ENCODE data around the gene F2RL2. TPM values are rescaled to one million over a fixed set of nuclear protein-coding genes. Genes with fewer than 3 reads are reported as not detected.

The F2RL2 gene
- total and polyA plus RNA-seq, 10 of the 15 experiments (the other 5 are each of a cell fraction or from before 2014, with no cell fraction given): 0.03 to 0.24 (median 0.08) TPM; not detected in 5

DNA sequence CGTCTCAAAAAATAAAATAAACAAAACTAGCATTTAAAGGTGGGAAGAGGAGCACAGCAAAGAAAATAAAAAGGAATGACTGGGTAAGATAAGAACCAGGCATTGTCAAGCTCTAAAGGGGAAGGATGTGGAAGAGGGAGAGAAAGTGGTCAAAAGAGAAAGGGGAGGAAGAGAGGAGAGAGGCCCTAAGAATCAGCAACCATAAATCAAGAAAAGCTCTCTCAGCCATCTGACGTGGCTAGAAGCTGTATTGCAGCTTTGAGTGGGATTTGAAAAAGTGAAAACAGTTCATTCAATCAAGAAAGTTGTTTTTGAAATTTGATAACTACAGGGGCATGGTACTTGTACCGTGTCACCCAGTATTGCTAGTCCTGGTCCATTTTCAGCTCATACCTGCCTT is 47.3 kb upstream of the F2RL2 start (continued):
- TF ChIP-seq ZNF687 (IDR thresholded peaks at IDR 0.05) (no peak), NR2F1 (conservative IDR thresholded peaks at IDR 0.05) (no peak)

GRCh38 chr5:76669245-76669644 is 46.0 kb upstream of the F2RL2 start:
- SMC1A ChIA-PET (ENCODE audit: uncharacterized antibody, unreplicated experiment): interaction anchor here (1.2 to 2.5 kb wide), 5 partner anchors 9 to 255 kb away, joined by 3 to 8 read pairs (median 3); no protein-coding TSS in a partner anchor
- RAD21 ChIA-PET (ENCODE audit: unreplicated experiment): interaction anchor here (1.2 kb wide), 1 partner anchor 105 kb away, joined by 4 read pairs; no protein-coding TSS in a partner anchor
- TF ChIP-seq CHD1 (IDR thresholded peaks at IDR 0.05; ENCODE audit: low read depth, low read length) (no peak), HDAC6 (IDR thresholded peaks at IDR 0.05; ENCODE audit: unreplicated experiment) (no peak), SIX5 (IDR thresholded peaks at IDR 0.05; ENCODE audit: low read depth, low read length, severe bottlenecking) (no peak), FOXM1 (IDR thresholded peaks at IDR 0.05; ENCODE audit: low read depth, low read length) (no peak), ZNF207 (IDR thresholded peaks at IDR 0.05; ENCODE audit: borderline replicate concordance) (no peak), ASH2L (IDR thresholded peaks at IDR 0.05; ENCODE audit: borderline replicate concordance, low read depth) (no peak), STAT3 (IDR thresholded peaks at IDR 0.05; ENCODE audit: low read depth, low read length) (no peak), CREM (IDR thresholded peaks at IDR 0.05; ENCODE audit: low read depth) (no peak), ESRRA (IDR thresholded peaks at IDR 0.05; ENCODE audit: low read length) (no peak)
- TF ChIP-seq, protein P1, sequence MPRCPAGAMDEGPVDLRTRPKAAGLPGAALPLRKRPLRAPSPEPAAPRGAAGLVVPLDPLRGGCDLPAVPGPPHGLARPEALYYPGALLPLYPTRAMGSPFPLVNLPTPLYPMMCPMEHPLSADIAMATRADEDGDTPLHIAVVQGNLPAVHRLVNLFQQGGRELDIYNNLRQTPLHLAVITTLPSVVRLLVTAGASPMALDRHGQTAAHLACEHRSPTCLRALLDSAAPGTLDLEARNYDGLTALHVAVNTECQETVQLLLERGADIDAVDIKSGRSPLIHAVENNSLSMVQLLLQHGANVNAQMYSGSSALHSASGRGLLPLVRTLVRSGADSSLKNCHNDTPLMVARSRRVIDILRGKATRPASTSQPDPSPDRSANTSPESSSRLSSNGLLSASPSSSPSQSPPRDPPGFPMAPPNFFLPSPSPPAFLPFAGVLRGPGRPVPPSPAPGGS (IDR thresholded peaks at IDR 0.05; ENCODE audit: borderline replicate concordance, insufficient read depth, low read depth, low read length, poor library complexity, severe bottlenecking): no peak
- TF ChIP-seq, protein P2, sequence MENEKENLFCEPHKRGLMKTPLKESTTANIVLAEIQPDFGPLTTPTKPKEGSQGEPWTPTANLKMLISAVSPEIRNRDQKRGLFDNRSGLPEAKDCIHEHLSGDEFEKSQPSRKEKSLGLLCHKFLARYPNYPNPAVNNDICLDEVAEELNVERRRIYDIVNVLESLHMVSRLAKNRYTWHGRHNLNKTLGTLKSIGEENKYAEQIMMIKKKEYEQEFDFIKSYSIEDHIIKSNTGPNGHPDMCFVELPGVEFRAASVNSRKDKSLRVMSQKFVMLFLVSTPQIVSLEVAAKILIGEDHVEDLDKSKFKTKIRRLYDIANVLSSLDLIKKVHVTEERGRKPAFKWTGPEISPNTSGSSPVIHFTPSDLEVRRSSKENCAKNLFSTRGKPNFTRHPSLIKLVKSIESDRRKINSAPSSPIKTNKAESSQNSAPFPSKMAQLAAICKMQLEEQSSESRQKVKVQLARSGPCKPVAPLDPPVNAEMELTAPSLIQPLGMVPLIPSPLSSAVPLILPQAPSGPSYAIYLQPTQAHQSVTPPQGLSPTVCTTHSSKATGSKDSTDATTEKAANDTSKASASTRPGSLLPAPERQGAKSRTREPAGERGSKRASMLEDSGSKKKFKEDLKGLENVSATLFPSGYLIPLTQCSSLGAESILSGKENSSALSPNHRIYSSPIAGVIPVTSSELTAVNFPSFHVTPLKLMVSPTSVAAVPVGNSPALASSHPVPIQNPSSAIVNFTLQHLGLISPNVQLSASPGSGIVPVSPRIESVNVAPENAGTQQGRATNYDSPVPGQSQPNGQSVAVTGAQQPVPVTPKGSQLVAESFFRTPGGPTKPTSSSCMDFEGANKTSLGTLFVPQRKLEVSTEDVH (IDR thresholded peaks at IDR 0.05; ENCODE audit: low read depth, partially characterized antibody): no peak
- TF ChIP-seq, protein P3, sequence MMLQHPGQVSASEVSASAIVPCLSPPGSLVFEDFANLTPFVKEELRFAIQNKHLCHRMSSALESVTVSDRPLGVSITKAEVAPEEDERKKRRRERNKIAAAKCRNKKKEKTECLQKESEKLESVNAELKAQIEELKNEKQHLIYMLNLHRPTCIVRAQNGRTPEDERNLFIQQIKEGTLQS (IDR thresholded peaks at IDR 0.05; ENCODE audit: borderline replicate concordance, extremely low read depth, low read depth, low read length): no peak

More at GRCh38 chr5:76669245-76669644, 46.0 kb upstream of the F2RL2 start:
- no TSS peak for BruUV-seq (replicated peaks)
- Histone ChIP-seq H2AFZ (ENCODE audit: control insufficient read depth, low read depth, low read length) (no peak overlapping the region), H3K4me1 (ENCODE audit: control insufficient read depth, insufficient read depth, low read length) (no peaks in the 10 kb centered on the region), H4K20me1 (ENCODE audit: control insufficient read depth, insufficient read depth) (no peaks in the 10 kb centered on the region), H3K27me3 (replicated peaks in 1 of 2; ENCODE audit: control insufficient read depth in 2 of 2, insufficient read depth in 2 of 2, low read length in 1 of 2) (no peaks in the 10 kb centered on the region), H3K4me2 (ENCODE audit: control insufficient read depth, insufficient read depth) (no peak overlapping the region), H3K9ac (ENCODE audit: control insufficient read depth, insufficient read depth, low read length) (no peak overlapping the region), H3K36me3 (ENCODE audit: control insufficient read depth in 2 of 2, insufficient read depth in 2 of 2, low read length in 1 of 2) (peaks cover 0 to 2% of the 10 kb centered on the region in 2 experiments; a peak in 1 of 4 replicates), H3K4me3 (no peak overlapping the region), H3K27ac (ENCODE audit: control insufficient read depth, insufficient read depth) (no peak overlapping the region), H3K9me3 (replicated peaks; ENCODE audit: control insufficient read depth, insufficient read depth, low read length) (no peaks in the 10 kb centered on the region), H3K79me2 (ENCODE audit: control insufficient read depth, insufficient read depth, low read length) (no peaks in the 10 kb centered on the region)
- intact Hi-C loops (cut with micrococcal nuclease; ENCODE audit: unreplicated experiment) (loop anchor here (10.0 kb wide), 1 partner anchor 1304 kb away; no protein-coding TSS in a partner anchor), in situ Hi-C loops (cut with MboI) (no loop called here)
- DNase-seq (ENCODE audit: low read depth, low spot score) (no peak), ATAC-seq (no peak), FAIRE-seq (no peak)
- POLR2A ChIA-PET: no interaction called here
- WGBS (ENCODE audit: insufficient coverage, insufficient replicate concordance, low lambda C conversion rate, missing lambda C conversion rate): 76% methylated on average over 5 of the region's 5 CpGs
- CTCF ChIA-PET: interaction anchor here (3.4 kb wide), 1 partner anchor 105 kb away, joined by 10 read pairs; no protein-coding TSS in a partner anchor
